Activated naive CD4-positive, alpha-beta T cell (primary cell): ENCODE measurements around the gene RGS9.
"Not testable (repeated sequence)": the region's sequence is repeated elsewhere in the genome, so short reads cannot be mapped to it uniquely, and the experiment has no call there.

Experiments used
- DNase-seq, 4 experiments: peaks; one replicate each; lab custom pipeline; 2025; lab: John Stamatoyannopoulos, UW

Gene RGS9

DNA sequence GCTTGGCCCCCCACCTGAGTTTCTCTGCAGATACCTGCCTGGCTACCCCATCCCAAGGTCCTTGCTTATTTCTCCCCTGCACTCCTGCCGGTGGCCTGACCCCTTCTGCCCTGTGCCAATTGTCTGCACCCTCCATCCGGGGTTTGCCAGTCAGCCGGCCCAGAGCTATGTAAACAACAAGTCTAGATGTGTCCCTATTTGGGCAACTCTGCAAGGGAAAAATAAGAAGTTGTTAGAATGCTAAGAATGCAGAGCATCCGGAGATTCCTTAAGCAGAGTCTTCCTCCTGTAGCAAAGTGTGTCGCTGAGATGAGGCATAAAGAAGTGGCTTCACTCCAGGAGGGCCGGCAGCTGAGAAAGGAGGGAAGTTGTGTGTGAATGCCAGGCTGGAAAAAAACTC, 46.6 kb downstream of the RGS9 start:
- no peak for DNase-seq

DNA sequence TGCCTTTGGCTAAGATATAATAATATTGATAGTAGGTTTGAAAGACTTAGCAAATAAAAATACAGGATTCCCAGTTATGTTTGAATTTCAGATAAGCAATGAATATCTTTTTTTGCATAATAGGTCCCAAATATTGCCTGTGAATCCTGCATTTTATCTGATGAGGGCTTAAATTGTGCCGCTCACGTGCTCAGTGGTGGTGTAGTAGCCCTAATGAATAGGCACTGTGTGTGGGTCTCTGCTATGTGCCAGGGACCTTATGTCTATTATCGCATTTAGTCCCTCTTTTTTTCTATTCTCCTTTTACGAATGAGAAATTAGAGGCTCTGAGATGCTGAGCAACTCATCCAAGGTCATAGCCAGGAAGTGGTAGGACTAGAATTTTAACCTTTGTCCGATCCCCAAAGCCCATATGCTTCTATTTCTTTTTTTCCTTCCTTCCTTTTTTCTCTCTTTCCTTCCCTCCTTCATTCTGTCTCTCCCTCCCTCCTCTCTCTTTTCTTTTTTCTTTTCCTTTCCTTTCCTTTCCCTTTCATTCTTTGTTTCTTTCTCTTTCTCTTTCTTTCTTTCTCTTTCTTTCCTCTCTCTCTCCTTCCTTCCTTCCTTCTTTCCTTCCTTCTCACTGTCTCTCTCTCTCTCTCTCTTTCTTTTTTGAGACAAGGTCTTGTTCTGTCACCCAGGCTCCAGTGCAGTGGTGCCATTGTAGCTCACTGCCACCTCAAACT, 47.2 kb downstream of the RGS9 start:
- no peak for DNase-seq

DNA sequence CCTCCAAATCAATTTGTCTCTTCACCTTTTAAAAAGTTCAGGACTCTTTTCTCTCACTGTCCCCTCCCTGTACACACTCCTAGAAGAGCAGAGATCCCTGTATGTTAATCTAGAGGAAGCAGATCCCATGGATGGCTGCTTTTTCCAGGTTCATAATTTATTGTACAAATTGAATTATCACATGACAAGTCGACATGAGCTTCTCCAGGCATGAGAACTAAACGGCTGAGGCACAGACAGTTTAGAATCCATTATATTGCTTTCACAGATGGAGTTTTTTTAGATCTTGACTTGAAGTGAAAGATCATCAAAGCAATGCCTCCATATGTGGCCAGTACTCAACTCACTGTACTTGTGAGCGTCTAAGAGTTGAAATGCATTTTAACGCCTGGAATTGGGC, 47.9 kb downstream of the RGS9 start:
- DNase-seq: no peak

- no peak for DNase-seq
Observed at GRCh38 chr17:65185668-65186382, 48.7 kb downstream of the RGS9 start.

GRCh38 chr17:65190467-65191097, 53.4 kb downstream of the RGS9 start:
- no peak for DNase-seq

GRCh38 chr17:65191811-65192740, 54.9 kb downstream of the RGS9 start:
- no peak for DNase-seq

- no peak for DNase-seq
Observed at GRCh38 chr17:65193305-65193704, 56.1 kb downstream of the RGS9 start.

GRCh38 chr17:65193716-65194293, 56.6 kb downstream of the RGS9 start:
- DNase-seq: no peak

- DNase-seq: no peak
Observed at GRCh38 chr17:65194670-65195334, 57.6 kb downstream of the RGS9 start.

DNA sequence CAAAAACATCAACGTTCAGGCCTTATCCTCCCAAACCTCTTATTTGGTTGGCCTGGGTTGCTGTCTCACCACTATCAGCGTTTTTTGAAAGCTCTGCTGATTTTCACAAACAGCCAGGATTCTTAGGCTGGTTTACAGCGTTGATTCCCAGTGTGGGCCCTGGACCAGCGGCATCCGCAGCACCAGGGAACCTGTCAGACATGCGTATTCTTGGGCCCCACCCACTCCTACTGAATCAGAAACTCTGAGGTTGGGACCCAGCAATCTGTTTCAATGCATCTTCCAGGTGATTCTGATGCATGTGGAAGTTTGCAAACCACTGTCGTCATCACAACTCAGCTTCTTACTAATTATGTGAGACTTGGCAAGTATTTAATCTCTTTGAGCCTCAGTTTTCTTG, 58.5 kb downstream of the RGS9 start:
- no peak for DNase-seq

DNA sequence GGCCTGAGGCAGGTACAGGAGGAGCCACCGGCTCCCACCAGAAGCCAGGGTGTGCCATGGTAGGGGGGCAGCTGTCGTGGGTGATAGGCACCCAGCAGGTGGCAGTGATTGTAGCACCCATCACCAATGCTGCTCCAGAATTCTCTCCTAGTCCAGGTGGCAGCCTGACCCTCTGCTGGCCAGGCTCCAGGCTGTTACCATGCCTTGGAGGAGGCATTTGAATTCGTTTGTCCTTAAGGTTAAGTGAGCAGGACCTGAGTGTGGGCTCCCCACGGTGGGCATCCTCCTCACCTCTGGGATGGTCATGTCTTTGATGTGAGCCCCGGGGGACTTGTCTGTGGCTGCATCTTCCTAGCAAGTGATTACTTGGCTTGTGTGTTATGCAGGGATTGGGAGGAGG, 59.4 kb downstream of the RGS9 start:
- DNase-seq: no peak

- DNase-seq: no peak
Observed at GRCh38 chr17:65197201-65197600, 60.0 kb downstream of the RGS9 start.

DNA sequence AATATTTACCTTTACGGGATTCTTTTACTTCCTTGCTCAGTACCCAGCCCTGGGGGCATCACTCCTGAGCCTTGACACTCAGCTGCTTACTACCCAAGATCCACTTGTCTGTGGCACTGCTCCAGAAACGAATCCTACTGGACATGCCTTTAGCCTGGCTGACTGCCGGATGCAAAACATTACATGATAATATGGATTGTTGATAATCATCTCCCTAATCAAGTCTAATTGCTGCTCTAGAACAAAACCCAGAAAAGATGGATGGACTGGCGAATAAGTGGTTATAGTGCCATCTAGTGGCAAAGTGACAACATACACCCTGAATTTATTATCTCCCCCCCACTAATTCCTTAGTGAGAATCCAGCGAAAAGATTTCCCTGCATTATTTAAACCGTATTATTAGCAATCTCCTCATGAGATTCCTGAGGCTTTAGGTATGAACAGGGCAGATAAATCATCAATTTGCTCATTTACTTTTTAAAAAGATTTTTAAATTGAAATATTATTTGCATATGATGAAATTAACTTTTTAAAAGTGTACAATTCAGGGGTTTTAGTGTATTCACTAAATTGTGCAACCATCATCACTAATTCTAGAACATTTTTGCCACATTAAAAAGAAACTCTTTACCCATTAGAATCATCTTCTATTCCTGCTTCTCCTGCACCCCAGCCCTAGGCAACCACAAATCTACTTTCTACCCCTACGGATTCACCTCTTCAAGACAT, 61.6 kb downstream of the RGS9 start:
- no peak for DNase-seq

DNA sequence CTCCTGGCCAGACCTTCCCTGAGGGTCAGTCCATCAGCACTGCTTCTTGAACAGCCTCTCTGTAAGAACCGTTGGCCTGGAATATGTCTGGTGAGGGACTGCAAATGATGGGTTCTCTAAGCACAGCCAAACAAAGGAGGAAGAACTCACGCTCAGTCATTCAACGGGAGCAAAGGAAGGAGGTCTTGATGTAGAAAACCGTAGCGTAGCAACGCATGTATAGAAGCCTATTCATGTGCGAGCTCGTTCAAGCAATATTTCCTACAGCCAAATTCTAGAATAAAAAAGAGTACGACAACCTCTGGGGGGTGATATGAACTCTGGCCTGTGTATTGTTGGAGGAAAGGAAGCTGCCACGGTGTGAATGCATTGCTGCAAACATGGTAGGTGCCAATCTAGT, 64.2 kb downstream of the RGS9 start:
- no peak for DNase-seq

DNA sequence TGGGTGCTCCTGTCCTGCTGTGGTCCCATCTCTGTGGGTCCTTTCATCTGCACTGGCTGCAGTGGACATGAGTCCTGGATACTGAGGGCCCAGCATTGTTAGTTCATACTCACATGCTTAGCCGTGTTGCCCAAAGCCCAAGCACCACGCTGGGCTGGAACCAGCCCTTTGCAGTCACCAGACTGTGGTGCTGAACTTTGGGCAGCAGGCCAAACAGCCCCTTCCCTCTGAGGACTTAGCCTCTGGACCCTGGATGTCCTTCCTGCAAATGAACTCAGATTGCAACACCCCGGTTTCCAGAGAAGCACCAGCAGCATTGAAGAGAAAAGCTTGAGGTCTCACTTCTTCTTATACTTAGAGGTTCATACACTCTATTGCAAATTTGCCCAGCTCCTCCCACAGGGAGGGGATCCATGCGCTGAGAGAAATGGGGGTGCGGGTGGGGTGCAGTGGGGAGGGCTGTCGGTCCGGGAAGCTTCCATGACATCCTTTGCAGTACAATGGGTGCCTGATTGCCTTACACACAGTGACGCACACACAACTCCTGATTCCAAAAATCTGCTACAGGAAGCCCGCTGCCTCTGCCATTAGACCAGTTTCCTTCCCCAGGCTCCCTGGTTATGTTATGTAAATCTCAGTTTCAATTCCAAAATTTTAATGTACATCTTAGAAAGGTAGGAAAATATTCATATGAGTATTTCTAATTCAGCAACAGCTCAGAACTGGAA, 65.8 kb downstream of the RGS9 start:
- DNase-seq: no peak

DNA sequence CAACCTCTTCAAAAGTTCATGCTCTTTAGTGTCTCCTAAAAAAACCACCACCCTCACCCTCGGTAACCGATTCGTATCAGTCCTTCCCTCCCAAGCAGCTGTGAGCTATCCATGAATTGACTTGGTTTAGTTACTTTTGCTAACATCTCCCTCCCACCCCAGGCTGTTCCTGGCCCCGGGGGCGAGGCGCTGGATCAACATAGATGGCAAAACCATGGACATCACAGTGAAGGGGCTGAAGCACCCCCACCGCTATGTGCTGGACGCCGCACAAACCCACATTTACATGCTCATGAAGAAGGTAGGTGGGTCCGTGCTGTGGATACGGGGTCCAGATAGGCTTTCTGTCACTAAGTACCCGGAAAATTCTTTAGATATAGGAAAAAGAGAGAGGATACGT, 66.8 kb downstream of the RGS9 start:
- no peak for DNase-seq

DNA sequence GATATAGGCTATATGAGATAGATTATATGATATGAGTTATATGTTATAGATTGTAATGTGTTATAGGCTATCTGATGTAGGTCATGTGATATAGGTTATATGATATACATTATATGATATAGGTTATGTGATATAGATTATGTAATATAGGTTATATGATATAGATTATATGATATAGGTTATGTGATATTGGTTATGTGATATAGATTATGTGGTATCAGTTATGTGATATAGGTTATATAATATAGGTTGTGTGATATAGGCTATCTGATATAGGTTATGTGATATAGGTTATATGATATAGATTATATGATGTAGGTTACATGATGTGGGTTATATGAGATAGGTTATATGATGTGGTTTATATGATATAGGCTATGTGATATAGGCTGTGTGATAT, 68.5 kb downstream of the RGS9 start:
- DNase-seq: no peak

- not testable (repeated sequence) for DNase-seq
Observed at GRCh38 chr17:65207448-65207847, 70.3 kb downstream of the RGS9 start.

GRCh38 chr17:65208717-65209116, 71.5 kb downstream of the RGS9 start:
- DNase-seq: no peak

DNA sequence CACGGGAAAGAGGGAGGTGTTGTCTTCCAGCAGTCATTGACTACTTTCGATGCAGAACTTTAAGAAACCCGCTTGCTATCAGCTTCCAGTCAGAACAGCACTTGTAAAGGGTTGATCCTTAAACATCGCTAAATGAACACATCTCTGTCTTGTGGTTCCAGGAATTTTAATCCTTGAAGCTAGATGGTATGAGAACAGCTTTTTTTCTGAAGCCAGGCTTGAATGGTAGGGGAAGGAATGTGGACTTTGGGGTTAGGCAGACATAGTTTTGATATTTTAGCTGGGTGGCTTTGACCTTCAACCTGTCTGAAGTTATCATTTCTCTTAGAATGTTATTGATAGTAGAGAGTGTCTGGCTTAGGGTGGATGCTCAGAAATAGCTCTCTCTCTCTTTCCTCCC, 81.1 kb downstream of the RGS9 start:
- DNase-seq: no peak
